PC-9 (cell line): ENCODE measurements around the gene WDR37. TPM values are rescaled to one million over a fixed set of nuclear protein-coding genes. Genes with fewer than 3 reads are reported as not detected.
"Not testable (repeated sequence)": the region's sequence is repeated elsewhere in the genome, so short reads cannot be mapped to it uniquely, and the experiment has no call there.

Experiments used
- BruUV-seq: library from RNA; stranded (reverse); fragments of 400-500 nt; replicated peaks from 2 replicates; lab custom pipeline; 2021; lab: Mats Ljungman, UMichigan
- CTCF ChIA-PET: fragments of 300-600 bp; sonication (Branson Sonifier 250); formaldehyde crosslinking; loops from one replicate; lab custom pipeline; 2022; ENCODE audit warnings: antibody characterized with exemption; lab: Charles Lee
- POLR2A ChIA-PET: fragments of 300-600 bp; sonication (Branson Sonifier 250); formaldehyde crosslinking; loops from one replicate; lab custom pipeline; 2022; ENCODE audit warnings: antibody characterized with exemption; ENCODE audit not compliant: unreplicated experiment; lab: Charles Lee
- DNase-seq, 2 experiments: peaks; one replicate each; pipeline versions ENCODE4 v3.0.0 to v3.0.0-alpha.2; 2015 to 2022; ENCODE audit warnings: mixed read lengths in 1 of 2
- H2AFZ ChIP-seq: fragments of 200-600 bp; sonication (generic); 2 replicates; pipeline ENCODE4 v1.8.1; 2017; ENCODE audit warnings: antibody characterized with exemption
- H3F3A ChIP-seq: fragments of 200-600 bp; sonication (generic); 2 replicates; pipeline ENCODE4 v1.8.1; 2017; ENCODE audit warnings: antibody characterized with exemption, mild to moderate bottlenecking, low read depth; ENCODE audit not compliant: insufficient read depth
- H3K27ac ChIP-seq: fragments of 200-600 bp; sonication (generic); 2 replicates; pipeline ENCODE4 v1.6.1; 2016; ENCODE audit warnings: mixed run types
- H3K27me3 ChIP-seq: fragments of 200-600 bp; sonication (generic); 2 replicates; pipeline ENCODE4 v1.6.1; 2016; ENCODE audit warnings: low read depth, mixed run types; ENCODE audit not compliant: insufficient read depth
- H3K36me3 ChIP-seq: fragments of 200-600 bp; sonication (generic); 2 replicates; pipeline ENCODE4 v1.6.1; 2016; ENCODE audit warnings: low read depth, mixed run types
- H3K4me1 ChIP-seq: fragments of 200-600 bp; sonication (generic); replicated peaks from 2 replicates; pipeline ENCODE4 v1.6.1; 2016; ENCODE audit warnings: mixed run types; ENCODE audit not compliant: insufficient read depth
- H3K4me2 ChIP-seq: fragments of 200-600 bp; sonication (generic); 2 replicates; pipeline ENCODE4 v1.6.1; 2017; ENCODE audit warnings: mixed run types
- H3K4me3 ChIP-seq: fragments of 200-600 bp; sonication (generic); 2 replicates; pipeline ENCODE4 v1.6.1; 2016; ENCODE audit warnings: mixed run types
- H3K79me2 ChIP-seq: fragments of 200-600 bp; sonication (generic); 2 replicates; pipeline ENCODE4 v1.6.1; 2017; ENCODE audit warnings: low read depth, mixed run types
- H3K9me2 ChIP-seq: fragments of 200-600 bp; sonication (generic); 2 replicates; pipeline ENCODE4 v1.8.1; 2017; ENCODE audit warnings: mild to moderate bottlenecking; ENCODE audit not compliant: insufficient read depth
- H3K9me3 ChIP-seq: fragments of 200-600 bp; sonication (generic); 2 replicates; pipeline ENCODE4 v1.8.1; 2016; ENCODE audit warnings: low read depth; ENCODE audit not compliant: insufficient read depth
- H4K20me1 ChIP-seq: fragments of 200-600 bp; sonication (generic); 2 replicates; pipeline ENCODE4 v1.8.1; 2017; ENCODE audit not compliant: insufficient read depth
- EZH2 ChIP-seq: fragments of 200-600 bp; sonication (generic); IDR thresholded peaks from 2 replicates; pipeline ENCODE4 v1.8.0; 2017; ENCODE audit warnings: antibody characterized with exemption, low read depth
- intact Hi-C: fragments of 100-400 bp; cut with micrococcal nuclease; formaldehyde crosslinking; loops from one replicate; pipeline ENCODE4 v1.10.0; 2022; ENCODE audit not compliant: unreplicated experiment
- total RNA-seq: library from RNA; stranded (reverse); gene quantifications from 2 replicates; pipeline ENCODE4 v1.2.3, GENCODE V29; 2021
- TF ChIP-seq, protein P1 (sequence below): fragments of 200-600 bp; sonication (generic); conservative IDR thresholded peaks from 2 replicates; pipeline ENCODE4 v1.6.1; 2017; ENCODE audit warnings: mixed run types, antibody characterized with exemption, mild to moderate bottlenecking, moderate library complexity

WDR37 gene
- total RNA-seq, 1 experiment from 2014 or later, result 12.3 TPM

DNA sequence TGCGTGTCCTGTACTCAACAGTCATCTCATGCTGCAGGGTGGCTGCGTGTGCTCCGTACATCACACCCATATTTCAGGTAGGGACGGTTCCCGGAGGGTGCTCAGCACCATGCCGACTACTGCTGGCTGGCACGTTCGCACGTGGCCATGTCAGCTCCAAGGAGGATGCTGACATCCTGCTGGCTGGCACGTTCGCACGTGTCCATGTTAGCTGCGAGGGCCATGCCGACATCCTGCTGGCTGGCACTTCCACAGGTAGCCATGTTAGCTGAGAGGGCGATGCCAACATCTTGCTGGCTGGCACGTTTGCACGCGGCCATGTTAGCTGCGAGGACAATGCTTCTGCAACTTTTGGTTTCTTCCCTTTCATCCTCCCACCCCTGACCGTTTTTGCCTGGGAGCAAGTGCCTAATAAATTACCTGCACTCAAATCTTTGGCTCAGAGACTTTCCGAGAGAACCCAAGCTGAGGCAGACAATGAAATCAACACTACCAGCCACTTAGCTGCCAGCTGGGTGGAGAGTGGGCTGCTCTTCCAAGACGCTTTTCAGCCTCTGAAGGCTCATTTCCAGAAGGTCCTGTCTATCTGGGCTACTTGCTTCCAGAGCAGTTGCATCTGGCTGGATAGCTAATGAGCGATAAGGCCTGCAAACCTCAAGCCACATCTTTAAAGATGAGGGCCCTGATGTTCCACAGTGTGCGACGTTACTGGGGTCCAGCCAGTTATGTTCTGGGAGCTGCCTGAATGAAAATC is 104.6 kb downstream of the WDR37 start:
- no peak overlapping the region for H3K27ac ChIP-seq
- H3K9me2 ChIP-seq, result no peaks in the 10 kb centered on the region
- H3K4me2 ChIP-seq, result no peak overlapping the region
- intact Hi-C loops, result no loop called here
- CTCF ChIA-PET, result no interaction called here
- no peaks in the 10 kb centered on the region for H3K36me3 ChIP-seq
- no peaks in the 10 kb centered on the region for H3F3A ChIP-seq
- no peak for DNase-seq
- H3K4me1 ChIP-seq, result no peaks in the 10 kb centered on the region
- TF ChIP-seq, protein P1, sequence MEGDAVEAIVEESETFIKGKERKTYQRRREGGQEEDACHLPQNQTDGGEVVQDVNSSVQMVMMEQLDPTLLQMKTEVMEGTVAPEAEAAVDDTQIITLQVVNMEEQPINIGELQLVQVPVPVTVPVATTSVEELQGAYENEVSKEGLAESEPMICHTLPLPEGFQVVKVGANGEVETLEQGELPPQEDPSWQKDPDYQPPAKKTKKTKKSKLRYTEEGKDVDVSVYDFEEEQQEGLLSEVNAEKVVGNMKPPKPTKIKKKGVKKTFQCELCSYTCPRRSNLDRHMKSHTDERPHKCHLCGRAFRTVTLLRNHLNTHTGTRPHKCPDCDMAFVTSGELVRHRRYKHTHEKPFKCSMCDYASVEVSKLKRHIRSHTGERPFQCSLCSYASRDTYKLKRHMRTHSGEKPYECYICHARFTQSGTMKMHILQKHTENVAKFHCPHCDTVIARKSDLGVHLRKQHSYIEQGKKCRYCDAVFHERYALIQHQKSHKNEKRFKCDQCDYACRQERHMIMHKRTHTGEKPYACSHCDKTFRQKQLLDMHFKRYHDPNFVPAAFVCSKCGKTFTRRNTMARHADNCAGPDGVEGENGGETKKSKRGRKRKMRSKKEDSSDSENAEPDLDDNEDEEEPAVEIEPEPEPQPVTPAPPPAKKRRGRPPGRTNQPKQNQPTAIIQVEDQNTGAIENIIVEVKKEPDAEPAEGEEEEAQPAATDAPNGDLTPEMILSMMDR, result no peak
- no peak for TF ChIP-seq EZH2
- BruUV-seq, result no TSS peak
- H3K79me2 ChIP-seq, result no peaks in the 10 kb centered on the region
- no peaks in the 10 kb centered on the region for H4K20me1 ChIP-seq
- H3K27me3 ChIP-seq, result peaks cover 71% of the 10 kb centered on the region
- POLR2A ChIA-PET, result no interaction called here
- no peaks in the 10 kb centered on the region for H3K9me3 ChIP-seq
- H3K4me3 ChIP-seq, result no peak overlapping the region
- H2AFZ ChIP-seq, result no peak overlapping the region

DNA sequence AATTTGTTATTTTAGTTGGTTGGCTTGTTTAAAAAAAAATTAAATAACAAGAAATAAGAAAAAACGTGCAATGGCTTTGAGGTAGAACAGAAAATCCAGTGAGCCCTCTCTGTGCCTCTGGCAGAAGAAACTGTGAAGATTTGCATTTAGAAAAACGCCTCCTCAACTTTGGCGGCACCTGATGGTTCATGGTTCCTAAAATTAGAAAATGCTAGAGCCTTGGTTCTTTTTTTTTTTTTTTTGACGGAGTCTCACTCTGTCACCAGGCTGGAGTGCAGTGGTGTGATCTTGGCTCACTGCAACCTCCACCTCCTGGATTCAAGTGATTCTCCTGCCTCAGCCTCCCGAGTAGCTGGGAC is 105.1 kb downstream of the WDR37 start:
- BruUV-seq, H3K4me3 ChIP-seq, CTCF ChIA-PET, DNase-seq, intact Hi-C loops, H3K4me1 ChIP-seq, H2AFZ ChIP-seq, H3K9me2 ChIP-seq, H3K9me3 ChIP-seq, POLR2A ChIA-PET, H3K27ac ChIP-seq, H3K79me2 ChIP-seq, H3F3A ChIP-seq, H3K36me3 ChIP-seq, H4K20me1 ChIP-seq, H3K4me2 ChIP-seq: not testable (repeated sequence)
- H3K27me3 ChIP-seq, result peaks cover 71% of the 10 kb centered on the region

GRCh38 chr10:1162481-1163203 is 106.5 kb downstream of the WDR37 start:
- Histone ChIP-seq H3K27ac (no peak overlapping the region), H3K9me3 (no peaks in the 10 kb centered on the region), H3K27me3 (peaks cover 69% of the 10 kb centered on the region), H3K4me3 (no peak overlapping the region), H3K79me2 (no peaks in the 10 kb centered on the region), H4K20me1 (no peaks in the 10 kb centered on the region), H3K9me2 (no peaks in the 10 kb centered on the region), H3F3A (no peaks in the 10 kb centered on the region), H2AFZ (no peak overlapping the region), H3K4me1 (no peaks in the 10 kb centered on the region), H3K36me3 (no peaks in the 10 kb centered on the region), H3K4me2 (no peak overlapping the region)
- BruUV-seq, result no TSS peak
- ChIA-PET CTCF (no interaction called here), POLR2A (no interaction called here)
- DNase-seq, result no peak
- TF ChIP-seq EZH2, result no peak
- TF ChIP-seq, protein P1, result no peak
- intact Hi-C loops, result no loop called here
